ES-I3 (cell line): ENCODE measurements around the gene SP110.

ENCODE experiments used
- H3K36me3 ChIP-seq: 2 replicates; pipeline ENCODE4 v1.6.1; 2013; ENCODE audit warnings: mild to moderate bottlenecking, low read length, control low read depth, moderate library complexity; ENCODE audit not compliant: insufficient read depth
- H3K4me1 ChIP-seq: 2 replicates; pipeline ENCODE4 v1.6.1; 2013; ENCODE audit warnings: mild to moderate bottlenecking, control low read depth, low read length; ENCODE audit not compliant: insufficient read depth
- H3K9ac ChIP-seq: 2 replicates; pipeline ENCODE4 v1.6.1; 2013; ENCODE audit warnings: low read depth, mild to moderate bottlenecking, low read length, moderate library complexity
- H3K9me3 ChIP-seq: 2 replicates; pipeline ENCODE4 v1.6.1; 2013; ENCODE audit warnings: mild to moderate bottlenecking, low read length, moderate library complexity; ENCODE audit not compliant: control insufficient read depth, insufficient read depth

The SP110 gene

GRCh38 chr2:230170532-230170931 is 49.3 kb downstream of the SP110 start:
- no peaks in the 10 kb centered on the region for H3K36me3 ChIP-seq
- no peaks in the 10 kb centered on the region for H3K4me1 ChIP-seq
- no peak overlapping the region for H3K9ac ChIP-seq
- no peaks in the 10 kb centered on the region for H3K9me3 ChIP-seq

- Histone ChIP-seq H3K9me3 (no peaks in the 10 kb centered on the region), H3K9ac (no peak overlapping the region), H3K4me1 (no peaks in the 10 kb centered on the region), H3K36me3 (no peaks in the 10 kb centered on the region)
Observed at GRCh38 chr2:230166557-230167170, 53.1 kb downstream of the SP110 start.

GRCh38 chr2:230164139-230164538 is 55.6 kb downstream of the SP110 start:
- no peak overlapping the region for H3K9ac ChIP-seq
- no peaks in the 10 kb centered on the region; the same call in 1 of the 2 replicates for H3K9me3 ChIP-seq
- no peaks in the 10 kb centered on the region for H3K36me3 ChIP-seq
- no peaks in the 10 kb centered on the region for H3K4me1 ChIP-seq

GRCh38 chr2:230162981-230163380 is 56.8 kb downstream of the SP110 start:
- H3K4me1 ChIP-seq: no peaks in the 10 kb centered on the region
- H3K9me3 ChIP-seq: peaks cover 3% of the 10 kb centered on the region; the same call in 1 of the 2 replicates
- no peak overlapping the region for H3K9ac ChIP-seq
- H3K36me3 ChIP-seq: no peaks in the 10 kb centered on the region

GRCh38 chr2:230161184-230161583 is 58.6 kb downstream of the SP110 start:
- Histone ChIP-seq H3K9ac (no peak overlapping the region), H3K9me3 (peaks cover 3% of the 10 kb centered on the region; the same call in 1 of the 2 replicates), H3K36me3 (no peaks in the 10 kb centered on the region), H3K4me1 (no peaks in the 10 kb centered on the region)

- Histone ChIP-seq H3K36me3 (no peaks in the 10 kb centered on the region), H3K4me1 (no peaks in the 10 kb centered on the region), H3K9ac (no peak overlapping the region), H3K9me3 (peaks cover 3% of the 10 kb centered on the region; the same call in 1 of the 2 replicates)
Observed at GRCh38 chr2:230160112-230160660, 59.6 kb downstream of the SP110 start.

GRCh38 chr2:230158468-230158867 is 61.3 kb downstream of the SP110 start:
- Histone ChIP-seq H3K4me1 (no peaks in the 10 kb centered on the region), H3K9me3 (peaks cover 3% of the 10 kb centered on the region; the same call in 1 of the 2 replicates), H3K9ac (no peak overlapping the region), H3K36me3 (no peaks in the 10 kb centered on the region)

- Histone ChIP-seq H3K9ac (no peak overlapping the region), H3K36me3 (no peaks in the 10 kb centered on the region), H3K9me3 (peaks cover 3% of the 10 kb centered on the region; the same call in 1 of the 2 replicates), H3K4me1 (no peaks in the 10 kb centered on the region)
Observed at GRCh38 chr2:230156782-230157699, 62.7 kb downstream of the SP110 start.

GRCh38 chr2:230155359-230155758 is 64.4 kb downstream of the SP110 start:
- Histone ChIP-seq H3K9me3 (peaks cover 3% of the 10 kb centered on the region; the same call in 1 of the 2 replicates), H3K9ac (no peak overlapping the region), H3K36me3 (no peaks in the 10 kb centered on the region), H3K4me1 (no peaks in the 10 kb centered on the region)

GRCh38 chr2:230153390-230153976 is 66.3 kb downstream of the SP110 start:
- Histone ChIP-seq H3K9ac (no peak overlapping the region), H3K36me3 (no peaks in the 10 kb centered on the region), H3K4me1 (no peaks in the 10 kb centered on the region), H3K9me3 (no peaks in the 10 kb centered on the region)

- Histone ChIP-seq H3K9ac (no peak overlapping the region), H3K4me1 (no peaks in the 10 kb centered on the region), H3K36me3 (no peaks in the 10 kb centered on the region), H3K9me3 (no peaks in the 10 kb centered on the region)
Observed at GRCh38 chr2:230152334-230152733, 67.5 kb downstream of the SP110 start.

GRCh38 chr2:230144355-230144754 is 75.4 kb downstream of the SP110 start:
- no peaks in the 10 kb centered on the region for H3K4me1 ChIP-seq

GRCh38 chr2:230140667-230141066 is 79.1 kb downstream of the SP110 start:
- peaks cover 21% of the 10 kb centered on the region for H3K9me3 ChIP-seq
- H3K36me3 ChIP-seq: no peaks in the 10 kb centered on the region
- no peak overlapping the region for H3K9ac ChIP-seq
- no peaks in the 10 kb centered on the region for H3K4me1 ChIP-seq

More at GRCh38 chr2:230144355-230144754, 75.4 kb downstream of the SP110 start:
- Histone ChIP-seq H3K9me3 (peaks cover 20% of the 10 kb centered on the region), H3K9ac (no peak overlapping the region), H3K36me3 (no peaks in the 10 kb centered on the region)

- Histone ChIP-seq H3K9me3 (peaks cover 25% of the 10 kb centered on the region), H3K36me3 (no peaks in the 10 kb centered on the region), H3K4me1 (no peaks in the 10 kb centered on the region), H3K9ac (no peak overlapping the region)
Observed at GRCh38 chr2:230137902-230138539, 81.8 kb downstream of the SP110 start.
